ENCODE measurements around the gene AOPEP. TPM values are rescaled to one million over a fixed set of nuclear protein-coding genes. Genes with fewer than 3 reads are reported as not detected.

The AOPEP gene
- polyA plus RNA-seq, 1 of the 3 experiments (the other 2 are of a cell fraction) = 54.6 TPM

DNA sequence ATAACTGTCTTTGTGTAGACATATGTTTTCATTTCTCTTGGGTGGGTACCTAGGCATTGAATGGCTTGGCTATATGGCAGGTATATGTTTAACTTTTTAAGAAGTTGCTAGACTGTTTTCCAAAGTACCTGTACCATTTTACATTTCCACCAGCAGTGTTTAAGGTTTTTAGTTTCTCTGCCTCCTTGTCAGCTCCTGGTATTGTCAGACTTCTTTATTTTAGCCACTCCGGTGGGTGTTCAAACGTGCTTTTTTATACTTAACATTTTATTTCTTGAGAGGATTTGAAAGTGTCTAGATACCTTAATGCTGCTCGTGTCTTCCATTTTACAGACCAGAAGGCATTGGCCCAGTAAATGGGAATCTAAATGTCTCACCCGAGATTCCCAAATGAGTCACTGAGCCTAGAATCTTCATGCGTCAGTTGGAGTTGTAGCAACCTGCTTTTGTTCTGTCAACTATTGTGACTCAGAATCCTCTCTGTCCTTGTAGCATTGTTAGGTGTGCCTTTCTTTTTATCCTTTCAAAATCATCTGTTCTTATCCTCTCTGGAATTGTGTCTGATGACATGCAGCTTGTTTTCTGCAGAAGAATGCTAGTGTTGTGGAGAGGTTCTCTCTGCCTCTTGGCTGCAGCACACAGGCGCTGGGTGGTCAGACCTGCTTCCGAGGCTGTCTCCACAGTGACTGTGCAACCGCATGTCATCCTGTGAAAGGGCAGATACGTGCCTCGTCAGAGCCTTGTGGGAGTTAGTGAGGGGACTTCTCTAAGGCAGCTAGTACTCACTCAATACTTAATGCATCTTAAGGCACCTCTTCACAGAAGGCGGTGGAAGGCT lies 291.8 kb downstream of the AOPEP start:
- Histone ChIP-seq H3K27me3 (ENCODE audit: insufficient read depth) (no peaks in the 10 kb centered on the region), H3K4me3 (ENCODE audit: low read depth in 2 of 2, low read length in 1 of 2) (no peak overlapping the region), H3K9me2 (no peaks in the 10 kb centered on the region), H2AFZ (ENCODE audit: low read depth) (no peak overlapping the region), H3K79me2 (ENCODE audit: insufficient read depth) (peaks cover 92% of the 10 kb centered on the region), H3K4me2 (peak overlapping the region; percentile 23), H3K4me1 (ENCODE audit: control insufficient read depth in 1 of 2, insufficient read depth in 2 of 2, low read depth in 1 of 2, low read length in 1 of 2) (peaks cover 15 to 28% of the 10 kb centered on the region in 2 experiments; a peak in 3 of 4 replicates), H3K27ac (ENCODE audit: low read depth in 2 of 2, low read length in 1 of 2) (peak overlapping the region; percentile 18 to 94), H3K36me3 (replicated peaks in 1 of 2; ENCODE audit: control insufficient read depth in 1 of 2, insufficient read depth in 2 of 2, low read length in 1 of 2) (peaks cover 75 to 79% of the 10 kb centered on the region in 2 experiments), H4K20me1 (ENCODE audit: insufficient read depth) (no peaks in the 10 kb centered on the region), H3K9me3 (no peaks in the 10 kb centered on the region), H3K9ac (peak overlapping the region; percentile 51), H3F3A (replicated peaks; ENCODE audit: insufficient read depth) (peaks cover 46% of the 10 kb centered on the region)
- POLR2A ChIA-PET = interaction anchor here (1.4 kb wide), 1 partner anchor 11 kb away, joined by 5 read pairs; no protein-coding TSS in a partner anchor
- no peak for DNase-seq
- CTCF ChIA-PET = interaction anchor here (1.3 to 2.7 kb wide), 4 partner anchors 8 to 337 kb away, joined by 7 to 9 read pairs (median 8); no protein-coding TSS in a partner anchor
- 42% methylated on average over 11 of the region's 11 CpGs for WGBS (ENCODE audit: low lambda C conversion rate)
- TF ChIP-seq, protein P1, sequence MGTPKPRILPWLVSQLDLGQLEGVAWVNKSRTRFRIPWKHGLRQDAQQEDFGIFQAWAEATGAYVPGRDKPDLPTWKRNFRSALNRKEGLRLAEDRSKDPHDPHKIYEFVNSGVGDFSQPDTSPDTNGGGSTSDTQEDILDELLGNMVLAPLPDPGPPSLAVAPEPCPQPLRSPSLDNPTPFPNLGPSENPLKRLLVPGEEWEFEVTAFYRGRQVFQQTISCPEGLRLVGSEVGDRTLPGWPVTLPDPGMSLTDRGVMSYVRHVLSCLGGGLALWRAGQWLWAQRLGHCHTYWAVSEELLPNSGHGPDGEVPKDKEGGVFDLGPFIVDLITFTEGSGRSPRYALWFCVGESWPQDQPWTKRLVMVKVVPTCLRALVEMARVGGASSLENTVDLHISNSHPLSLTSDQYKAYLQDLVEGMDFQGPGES (IDR thresholded peaks at IDR 0.05; ENCODE audit: low read depth, low read length) = no peak
- peak; percentile 84; the same call in 1 of the 2 replicates for TF ChIP-seq FOSL2 (IDR thresholded peaks at IDR 0.05; ENCODE audit: borderline replicate concordance, low read depth)
- no peak for TF ChIP-seq TAF1 (IDR thresholded peaks at IDR 0.05; ENCODE audit: borderline replicate concordance, low read depth, low read length)
- TF ChIP-seq EP300 (IDR thresholded peaks at IDR 0.05; ENCODE audit: borderline replicate concordance in 1 of 2, low read depth in 1 of 2, low read length in 1 of 2) = peak in 1 of 2 experiments; percentile 44; a peak in 1 of 4 replicates
- peak; percentile 69 for TF ChIP-seq JUND (IDR thresholded peaks at IDR 0.05)
- TF ChIP-seq GABPA (IDR thresholded peaks at IDR 0.05; ENCODE audit: low read depth) = no peak
- TF ChIP-seq MEF2A (IDR thresholded peaks at IDR 0.05; ENCODE audit: borderline replicate concordance, low read depth) = no peak
- TF ChIP-seq NFIC (IDR thresholded peaks at IDR 0.05; ENCODE audit: borderline replicate concordance) = peak; percentile 13; the same call in 1 of the 2 replicates
- TF ChIP-seq RCOR1 (IDR thresholded peaks at IDR 0.05; ENCODE audit: low read length) = no peak
- TF ChIP-seq TCF12 (IDR thresholded peaks at IDR 0.05) = peak; percentile 59; the same call in 1 of the 2 replicates
- TF ChIP-seq, protein P2, sequence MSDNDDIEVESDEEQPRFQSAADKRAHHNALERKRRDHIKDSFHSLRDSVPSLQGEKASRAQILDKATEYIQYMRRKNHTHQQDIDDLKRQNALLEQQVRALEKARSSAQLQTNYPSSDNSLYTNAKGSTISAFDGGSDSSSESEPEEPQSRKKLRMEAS (IDR thresholded peaks at IDR 0.05; ENCODE audit: low read depth) = no peak; the same call in none of the 2 replicates
- TF ChIP-seq YY1 (IDR thresholded peaks at IDR 0.05; ENCODE audit: low read depth) = peak; percentile 76; the same call in 1 of the 2 replicates
- no peak for TF ChIP-seq GATA2 (CRISPR knock-in tag; IDR thresholded peaks at IDR 0.05)
- TF ChIP-seq CHD2 (IDR thresholded peaks at IDR 0.05; ENCODE audit: low read length, partially characterized antibody) = no peak
- no peak for TF ChIP-seq FOXM1 (IDR thresholded peaks at IDR 0.05; ENCODE audit: low read depth)
- TF ChIP-seq, protein P3, sequence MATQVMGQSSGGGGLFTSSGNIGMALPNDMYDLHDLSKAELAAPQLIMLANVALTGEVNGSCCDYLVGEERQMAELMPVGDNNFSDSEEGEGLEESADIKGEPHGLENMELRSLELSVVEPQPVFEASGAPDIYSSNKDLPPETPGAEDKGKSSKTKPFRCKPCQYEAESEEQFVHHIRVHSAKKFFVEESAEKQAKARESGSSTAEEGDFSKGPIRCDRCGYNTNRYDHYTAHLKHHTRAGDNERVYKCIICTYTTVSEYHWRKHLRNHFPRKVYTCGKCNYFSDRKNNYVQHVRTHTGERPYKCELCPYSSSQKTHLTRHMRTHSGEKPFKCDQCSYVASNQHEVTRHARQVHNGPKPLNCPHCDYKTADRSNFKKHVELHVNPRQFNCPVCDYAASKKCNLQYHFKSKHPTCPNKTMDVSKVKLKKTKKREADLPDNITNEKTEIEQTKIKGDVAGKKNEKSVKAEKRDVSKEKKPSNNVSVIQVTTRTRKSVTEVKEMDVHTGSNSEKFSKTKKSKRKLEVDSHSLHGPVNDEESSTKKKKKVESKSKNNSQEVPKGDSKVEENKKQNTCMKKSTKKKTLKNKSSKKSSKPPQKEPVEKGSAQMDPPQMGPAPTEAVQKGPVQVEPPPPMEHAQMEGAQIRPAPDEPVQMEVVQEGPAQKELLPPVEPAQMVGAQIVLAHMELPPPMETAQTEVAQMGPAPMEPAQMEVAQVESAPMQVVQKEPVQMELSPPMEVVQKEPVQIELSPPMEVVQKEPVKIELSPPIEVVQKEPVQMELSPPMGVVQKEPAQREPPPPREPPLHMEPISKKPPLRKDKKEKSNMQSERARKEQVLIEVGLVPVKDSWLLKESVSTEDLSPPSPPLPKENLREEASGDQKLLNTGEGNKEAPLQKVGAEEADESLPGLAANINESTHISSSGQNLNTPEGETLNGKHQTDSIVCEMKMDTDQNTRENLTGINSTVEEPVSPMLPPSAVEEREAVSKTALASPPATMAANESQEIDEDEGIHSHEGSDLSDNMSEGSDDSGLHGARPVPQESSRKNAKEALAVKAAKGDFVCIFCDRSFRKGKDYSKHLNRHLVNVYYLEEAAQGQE (IDR thresholded peaks at IDR 0.05; ENCODE audit: low read depth, low read length) = no peak
- peak; percentile 37; the same call in 1 of the 2 replicates for TF ChIP-seq POLR2AphosphoS5 (IDR thresholded peaks at IDR 0.05; ENCODE audit: low read depth, low read length)
- TF ChIP-seq, protein P4, sequence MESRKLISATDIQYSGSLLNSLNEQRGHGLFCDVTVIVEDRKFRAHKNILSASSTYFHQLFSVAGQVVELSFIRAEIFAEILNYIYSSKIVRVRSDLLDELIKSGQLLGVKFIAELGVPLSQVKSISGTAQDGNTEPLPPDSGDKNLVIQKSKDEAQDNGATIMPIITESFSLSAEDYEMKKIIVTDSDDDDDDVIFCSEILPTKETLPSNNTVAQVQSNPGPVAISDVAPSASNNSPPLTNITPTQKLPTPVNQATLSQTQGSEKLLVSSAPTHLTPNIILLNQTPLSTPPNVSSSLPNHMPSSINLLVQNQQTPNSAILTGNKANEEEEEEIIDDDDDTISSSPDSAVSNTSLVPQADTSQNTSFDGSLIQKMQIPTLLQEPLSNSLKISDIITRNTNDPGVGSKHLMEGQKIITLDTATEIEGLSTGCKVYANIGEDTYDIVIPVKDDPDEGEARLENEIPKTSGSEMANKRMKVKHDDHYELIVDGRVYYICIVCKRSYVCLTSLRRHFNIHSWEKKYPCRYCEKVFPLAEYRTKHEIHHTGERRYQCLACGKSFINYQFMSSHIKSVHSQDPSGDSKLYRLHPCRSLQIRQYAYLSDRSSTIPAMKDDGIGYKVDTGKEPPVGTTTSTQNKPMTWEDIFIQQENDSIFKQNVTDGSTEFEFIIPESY (IDR thresholded peaks at IDR 0.05; ENCODE audit: borderline replicate concordance, low read depth) = no peak
- TF ChIP-seq TEAD4 (IDR thresholded peaks at IDR 0.05; ENCODE audit: borderline replicate concordance, insufficient read depth) = 0 out of 2 replicates have a peak, but pooled peaks have one; percentile 31
- TF ChIP-seq EZH2phosphoT487 (IDR thresholded peaks at IDR 0.05; ENCODE audit: borderline replicate concordance, low read depth) = no peak
- TF ChIP-seq, protein P5, sequence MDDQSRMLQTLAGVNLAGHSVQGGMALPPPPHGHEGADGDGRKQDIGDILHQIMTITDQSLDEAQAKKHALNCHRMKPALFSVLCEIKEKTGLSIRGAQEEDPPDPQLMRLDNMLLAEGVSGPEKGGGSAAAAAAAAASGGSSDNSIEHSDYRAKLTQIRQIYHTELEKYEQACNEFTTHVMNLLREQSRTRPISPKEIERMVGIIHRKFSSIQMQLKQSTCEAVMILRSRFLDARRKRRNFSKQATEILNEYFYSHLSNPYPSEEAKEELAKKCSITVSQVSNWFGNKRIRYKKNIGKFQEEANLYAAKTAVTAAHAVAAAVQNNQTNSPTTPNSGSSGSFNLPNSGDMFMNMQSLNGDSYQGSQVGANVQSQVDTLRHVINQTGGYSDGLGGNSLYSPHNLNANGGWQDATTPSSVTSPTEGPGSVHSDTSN (IDR thresholded peaks at IDR 0.05) = peak; percentile 50
- no peak for TF ChIP-seq RFX5 (IDR thresholded peaks at IDR 0.05; ENCODE audit: low read length)
- TF ChIP-seq, protein P6, sequence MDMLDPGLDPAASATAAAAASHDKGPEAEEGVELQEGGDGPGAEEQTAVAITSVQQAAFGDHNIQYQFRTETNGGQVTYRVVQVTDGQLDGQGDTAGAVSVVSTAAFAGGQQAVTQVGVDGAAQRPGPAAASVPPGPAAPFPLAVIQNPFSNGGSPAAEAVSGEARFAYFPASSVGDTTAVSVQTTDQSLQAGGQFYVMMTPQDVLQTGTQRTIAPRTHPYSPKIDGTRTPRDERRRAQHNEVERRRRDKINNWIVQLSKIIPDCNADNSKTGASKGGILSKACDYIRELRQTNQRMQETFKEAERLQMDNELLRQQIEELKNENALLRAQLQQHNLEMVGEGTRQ (IDR thresholded peaks at IDR 0.05; ENCODE audit: borderline replicate concordance, low read depth, low read length) = no peak
